ENCODE data around the gene TBC1D8. TPM values are rescaled to one million over a fixed set of nuclear protein-coding genes. Genes with fewer than 3 reads are reported as not detected.

Gene TBC1D8
- total and polyA plus RNA-seq, 4 donors: 10.4 to 38.6 (median 13.4) TPM

DNA sequence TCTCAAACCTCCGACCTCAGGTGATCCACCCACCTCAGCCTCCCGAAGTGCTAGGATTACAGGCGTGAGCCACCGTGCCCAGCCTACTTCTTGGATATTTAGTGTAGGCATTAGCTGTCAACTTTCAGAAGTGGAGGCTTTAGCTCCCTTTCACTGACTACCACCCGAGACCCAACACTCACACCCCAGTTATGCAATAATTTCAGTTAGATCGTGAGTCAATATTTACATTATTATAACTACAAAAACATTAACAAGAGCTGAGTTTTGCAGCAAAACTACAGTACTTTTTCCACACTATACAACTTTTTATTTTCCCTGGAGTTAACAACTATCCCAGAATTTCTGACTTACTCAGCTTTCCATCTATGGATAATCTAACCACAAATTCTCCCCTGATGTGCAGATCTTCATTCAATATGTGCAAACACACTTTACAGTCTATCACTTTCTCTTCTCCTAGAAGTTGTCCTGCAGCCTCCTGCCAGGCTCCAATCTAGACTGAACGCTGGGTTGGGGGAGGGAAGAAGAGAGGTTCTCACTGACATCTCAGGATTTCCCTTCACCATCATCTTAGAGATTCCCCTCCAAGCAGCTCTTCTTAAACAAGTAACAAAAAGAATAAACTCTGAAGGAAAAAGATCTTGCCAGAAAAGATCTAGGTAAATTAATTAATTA is 10.1 kb downstream of the TBC1D8 start (continued):
- TF ChIP-seq FOXA1 (IDR thresholded peaks at IDR 0.05): no peak
- TF ChIP-seq, protein P1, sequence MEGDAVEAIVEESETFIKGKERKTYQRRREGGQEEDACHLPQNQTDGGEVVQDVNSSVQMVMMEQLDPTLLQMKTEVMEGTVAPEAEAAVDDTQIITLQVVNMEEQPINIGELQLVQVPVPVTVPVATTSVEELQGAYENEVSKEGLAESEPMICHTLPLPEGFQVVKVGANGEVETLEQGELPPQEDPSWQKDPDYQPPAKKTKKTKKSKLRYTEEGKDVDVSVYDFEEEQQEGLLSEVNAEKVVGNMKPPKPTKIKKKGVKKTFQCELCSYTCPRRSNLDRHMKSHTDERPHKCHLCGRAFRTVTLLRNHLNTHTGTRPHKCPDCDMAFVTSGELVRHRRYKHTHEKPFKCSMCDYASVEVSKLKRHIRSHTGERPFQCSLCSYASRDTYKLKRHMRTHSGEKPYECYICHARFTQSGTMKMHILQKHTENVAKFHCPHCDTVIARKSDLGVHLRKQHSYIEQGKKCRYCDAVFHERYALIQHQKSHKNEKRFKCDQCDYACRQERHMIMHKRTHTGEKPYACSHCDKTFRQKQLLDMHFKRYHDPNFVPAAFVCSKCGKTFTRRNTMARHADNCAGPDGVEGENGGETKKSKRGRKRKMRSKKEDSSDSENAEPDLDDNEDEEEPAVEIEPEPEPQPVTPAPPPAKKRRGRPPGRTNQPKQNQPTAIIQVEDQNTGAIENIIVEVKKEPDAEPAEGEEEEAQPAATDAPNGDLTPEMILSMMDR (IDR thresholded peaks at IDR 0.05; ENCODE audit: low read depth, low read length, missing input control): no peak
- no peak for TF ChIP-seq JUND (IDR thresholded peaks at IDR 0.05)
- no peak for TF ChIP-seq SP1 (IDR thresholded peaks at IDR 0.05)
- TF ChIP-seq FOXA2 (IDR thresholded peaks at IDR 0.05): no peak
- no peak for TF ChIP-seq RXRA (IDR thresholded peaks at IDR 0.05)

DNA sequence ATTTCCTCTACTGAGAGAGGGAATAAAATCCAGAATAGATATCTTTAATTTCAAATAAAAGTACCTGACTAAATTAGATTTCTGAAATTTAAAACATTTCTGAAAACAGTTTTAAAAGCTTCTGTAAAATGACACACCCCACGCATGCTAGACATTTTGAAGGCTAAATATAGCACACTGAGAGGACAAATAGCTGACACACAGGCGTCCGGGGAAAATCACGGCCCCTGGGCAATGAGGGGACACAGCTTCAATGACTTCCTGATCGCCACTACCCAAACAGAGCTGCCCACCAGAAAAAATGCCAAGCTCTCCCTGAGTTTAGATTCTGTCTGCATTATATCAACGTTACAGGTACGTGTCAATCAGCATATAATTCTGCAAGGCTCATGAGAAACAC is 10.9 kb downstream of the TBC1D8 start:
- H3K9ac ChIP-seq (ENCODE audit: low read depth in 1 of 2, low read length in 2 of 2): no peak overlapping the region
- TF ChIP-seq FOXA1 (IDR thresholded peaks at IDR 0.05) (no peak), RXRA (IDR thresholded peaks at IDR 0.05) (no peak), TAF1 (conservative IDR thresholded peaks at IDR 0.05) (no peak), GABPA (IDR thresholded peaks at IDR 0.05 in 1 of 2, conservative IDR thresholded peaks at IDR 0.05 in 1 of 2) (no peak), HNF4G (IDR thresholded peaks at IDR 0.05) (no peak), FOXA2 (IDR thresholded peaks at IDR 0.05) (no peak), JUND (IDR thresholded peaks at IDR 0.05) (no peak), EGR1 (IDR thresholded peaks at IDR 0.05; ENCODE audit: low read depth in 2 of 2) (no peak), SP1 (IDR thresholded peaks at IDR 0.05) (no peak), YY1 (IDR thresholded peaks at IDR 0.05) (no peak), NR2F2 (IDR thresholded peaks at IDR 0.05) (no peak)
- TF ChIP-seq, protein P2, sequence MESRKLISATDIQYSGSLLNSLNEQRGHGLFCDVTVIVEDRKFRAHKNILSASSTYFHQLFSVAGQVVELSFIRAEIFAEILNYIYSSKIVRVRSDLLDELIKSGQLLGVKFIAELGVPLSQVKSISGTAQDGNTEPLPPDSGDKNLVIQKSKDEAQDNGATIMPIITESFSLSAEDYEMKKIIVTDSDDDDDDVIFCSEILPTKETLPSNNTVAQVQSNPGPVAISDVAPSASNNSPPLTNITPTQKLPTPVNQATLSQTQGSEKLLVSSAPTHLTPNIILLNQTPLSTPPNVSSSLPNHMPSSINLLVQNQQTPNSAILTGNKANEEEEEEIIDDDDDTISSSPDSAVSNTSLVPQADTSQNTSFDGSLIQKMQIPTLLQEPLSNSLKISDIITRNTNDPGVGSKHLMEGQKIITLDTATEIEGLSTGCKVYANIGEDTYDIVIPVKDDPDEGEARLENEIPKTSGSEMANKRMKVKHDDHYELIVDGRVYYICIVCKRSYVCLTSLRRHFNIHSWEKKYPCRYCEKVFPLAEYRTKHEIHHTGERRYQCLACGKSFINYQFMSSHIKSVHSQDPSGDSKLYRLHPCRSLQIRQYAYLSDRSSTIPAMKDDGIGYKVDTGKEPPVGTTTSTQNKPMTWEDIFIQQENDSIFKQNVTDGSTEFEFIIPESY (IDR thresholded peaks at IDR 0.05): no peak
- TF ChIP-seq, protein P3, sequence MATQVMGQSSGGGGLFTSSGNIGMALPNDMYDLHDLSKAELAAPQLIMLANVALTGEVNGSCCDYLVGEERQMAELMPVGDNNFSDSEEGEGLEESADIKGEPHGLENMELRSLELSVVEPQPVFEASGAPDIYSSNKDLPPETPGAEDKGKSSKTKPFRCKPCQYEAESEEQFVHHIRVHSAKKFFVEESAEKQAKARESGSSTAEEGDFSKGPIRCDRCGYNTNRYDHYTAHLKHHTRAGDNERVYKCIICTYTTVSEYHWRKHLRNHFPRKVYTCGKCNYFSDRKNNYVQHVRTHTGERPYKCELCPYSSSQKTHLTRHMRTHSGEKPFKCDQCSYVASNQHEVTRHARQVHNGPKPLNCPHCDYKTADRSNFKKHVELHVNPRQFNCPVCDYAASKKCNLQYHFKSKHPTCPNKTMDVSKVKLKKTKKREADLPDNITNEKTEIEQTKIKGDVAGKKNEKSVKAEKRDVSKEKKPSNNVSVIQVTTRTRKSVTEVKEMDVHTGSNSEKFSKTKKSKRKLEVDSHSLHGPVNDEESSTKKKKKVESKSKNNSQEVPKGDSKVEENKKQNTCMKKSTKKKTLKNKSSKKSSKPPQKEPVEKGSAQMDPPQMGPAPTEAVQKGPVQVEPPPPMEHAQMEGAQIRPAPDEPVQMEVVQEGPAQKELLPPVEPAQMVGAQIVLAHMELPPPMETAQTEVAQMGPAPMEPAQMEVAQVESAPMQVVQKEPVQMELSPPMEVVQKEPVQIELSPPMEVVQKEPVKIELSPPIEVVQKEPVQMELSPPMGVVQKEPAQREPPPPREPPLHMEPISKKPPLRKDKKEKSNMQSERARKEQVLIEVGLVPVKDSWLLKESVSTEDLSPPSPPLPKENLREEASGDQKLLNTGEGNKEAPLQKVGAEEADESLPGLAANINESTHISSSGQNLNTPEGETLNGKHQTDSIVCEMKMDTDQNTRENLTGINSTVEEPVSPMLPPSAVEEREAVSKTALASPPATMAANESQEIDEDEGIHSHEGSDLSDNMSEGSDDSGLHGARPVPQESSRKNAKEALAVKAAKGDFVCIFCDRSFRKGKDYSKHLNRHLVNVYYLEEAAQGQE (IDR thresholded peaks at IDR 0.05): no peak
- TF ChIP-seq, protein P4, sequence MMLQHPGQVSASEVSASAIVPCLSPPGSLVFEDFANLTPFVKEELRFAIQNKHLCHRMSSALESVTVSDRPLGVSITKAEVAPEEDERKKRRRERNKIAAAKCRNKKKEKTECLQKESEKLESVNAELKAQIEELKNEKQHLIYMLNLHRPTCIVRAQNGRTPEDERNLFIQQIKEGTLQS (IDR thresholded peaks at IDR 0.05): no peak
- TF ChIP-seq, protein P1 (IDR thresholded peaks at IDR 0.05; ENCODE audit: low read depth, low read length, missing input control): no peak
- H3K27me3 ChIP-seq (ENCODE audit: control insufficient read depth in 4 of 4, insufficient read depth in 4 of 4, low read length in 3 of 4): no peaks in the 10 kb centered on the region
- no peaks in the 10 kb centered on the region for H3K36me3 ChIP-seq (ENCODE audit: control insufficient read depth in 4 of 4, insufficient read depth in 3 of 4, low read depth in 1 of 4, low read length in 3 of 4)
- H3K27ac ChIP-seq (ENCODE audit: low read depth in 1 of 2, low read length in 2 of 2): no peak overlapping the region
- no peaks in the 10 kb centered on the region for H3K9me3 ChIP-seq (ENCODE audit: control insufficient read depth in 4 of 4, low read length in 3 of 4)
- H3K4me1 ChIP-seq (ENCODE audit: control insufficient read depth in 4 of 4, insufficient read depth in 4 of 4, low read length in 3 of 4): peaks cover 3 to 21% (median 10%) of the 10 kb centered on the region in 4 donors
- H3K4me3 ChIP-seq (ENCODE audit: low read depth in 1 of 3, low read length in 3 of 3): no peak overlapping the region
- DNase-seq (ENCODE audit: low spot score): no peak
- WGBS: 83% methylated on average over 7 of the region's 7 CpGs
